Adrenal gland (tissue), 5 donors: Measurements from ENCODE around the gene SDK1.

Source experiments
- CTCF ChIP-seq, 6 experiments: fragments of 450-650 bp in 4 of 6; fragments of 200-600 bp in 2 of 6; sonication (generic) in 1 of 6; IDR thresholded peaks; 1 replicate in 5 of 6; 2 replicates in 1 of 6; pipeline versions ENCODE4 v1.5.1 to v1.8.0; 2016 to 2021; ENCODE audit warnings: antibody characterized with exemption in 6 of 6, mild to moderate bottlenecking in 2 of 6, moderate library complexity in 1 of 6
- POLR2A ChIP-seq, 2 donors: fragments of 450-650 bp; IDR thresholded peaks; one replicate each; pipeline ENCODE4 v1.6.1; 2017; ENCODE audit warnings: antibody characterized with exemption in 2 of 2, mild to moderate bottlenecking in 2 of 2, moderate library complexity in 1 of 2
- donor health status: DM: no; HTN: no; CAD: no.

GRCh38 chr7:4244041-4244440 is 943.0 kb downstream of the SDK1 start:
- TF ChIP-seq CTCF (IDR thresholded peaks at IDR 0.05) = no peak
- no peak for TF ChIP-seq POLR2A (IDR thresholded peaks at IDR 0.05)
